Measurements from ENCODE around the gene C15orf62.

The C15orf62 gene

DNA sequence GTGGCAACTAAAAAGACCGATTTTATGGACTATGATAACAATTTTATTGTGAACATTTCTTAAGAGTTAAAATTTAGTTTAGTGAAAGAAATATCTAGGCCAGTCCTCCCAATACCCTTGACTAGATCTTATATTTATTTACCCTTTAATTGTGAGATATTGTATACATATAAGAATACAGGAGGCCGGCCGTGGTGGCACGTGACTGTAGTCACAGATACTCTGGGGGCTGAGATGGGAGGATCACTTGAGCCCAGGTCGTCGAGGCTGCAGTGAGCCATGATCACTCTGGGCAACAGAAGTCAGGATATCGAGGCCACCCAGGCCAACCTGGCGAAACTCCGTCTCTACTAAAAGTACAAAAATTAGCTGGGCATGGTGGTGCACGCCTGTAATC, 14.0 kb upstream of the C15orf62 start:
- no peak for TF ChIP-seq CTCF (IDR thresholded peaks at IDR 0.05; ENCODE audit: borderline replicate concordance, insufficient read depth, low read depth, low read length)
- H3K4me3 ChIP-seq (ENCODE audit: low read depth, low read length): no peak overlapping the region

- no peak overlapping the region for H3K4me3 ChIP-seq (ENCODE audit: low read depth, low read length)
- TF ChIP-seq CTCF (IDR thresholded peaks at IDR 0.05; ENCODE audit: borderline replicate concordance, insufficient read depth, low read depth, low read length): no peak
Observed at GRCh38 chr15:40756938-40757337, 12.8 kb upstream of the C15orf62 start.

DNA sequence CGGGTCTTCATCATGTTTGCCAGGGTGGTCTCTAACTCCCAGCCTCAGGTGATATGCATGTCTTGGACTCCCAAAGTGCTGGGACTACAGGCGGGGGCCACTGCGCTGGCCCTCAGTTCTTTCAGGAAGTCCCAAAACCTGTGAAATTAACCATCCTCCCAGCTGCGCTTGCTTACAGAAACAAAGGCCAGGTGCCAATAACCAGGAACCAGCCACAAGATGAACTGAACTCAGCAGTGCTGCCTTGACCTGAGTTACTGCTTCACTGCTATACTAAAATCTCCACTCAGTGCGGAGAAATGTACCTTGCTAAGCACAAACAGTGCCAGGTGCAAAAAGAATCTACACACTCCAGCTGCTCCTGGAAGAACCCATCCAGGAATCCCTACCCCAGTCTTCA, 9.8 kb upstream of the C15orf62 start:
- H3K4me3 ChIP-seq (ENCODE audit: low read depth, low read length): no peak overlapping the region
- no peak for TF ChIP-seq CTCF (IDR thresholded peaks at IDR 0.05; ENCODE audit: borderline replicate concordance, insufficient read depth, low read depth, low read length)

DNA sequence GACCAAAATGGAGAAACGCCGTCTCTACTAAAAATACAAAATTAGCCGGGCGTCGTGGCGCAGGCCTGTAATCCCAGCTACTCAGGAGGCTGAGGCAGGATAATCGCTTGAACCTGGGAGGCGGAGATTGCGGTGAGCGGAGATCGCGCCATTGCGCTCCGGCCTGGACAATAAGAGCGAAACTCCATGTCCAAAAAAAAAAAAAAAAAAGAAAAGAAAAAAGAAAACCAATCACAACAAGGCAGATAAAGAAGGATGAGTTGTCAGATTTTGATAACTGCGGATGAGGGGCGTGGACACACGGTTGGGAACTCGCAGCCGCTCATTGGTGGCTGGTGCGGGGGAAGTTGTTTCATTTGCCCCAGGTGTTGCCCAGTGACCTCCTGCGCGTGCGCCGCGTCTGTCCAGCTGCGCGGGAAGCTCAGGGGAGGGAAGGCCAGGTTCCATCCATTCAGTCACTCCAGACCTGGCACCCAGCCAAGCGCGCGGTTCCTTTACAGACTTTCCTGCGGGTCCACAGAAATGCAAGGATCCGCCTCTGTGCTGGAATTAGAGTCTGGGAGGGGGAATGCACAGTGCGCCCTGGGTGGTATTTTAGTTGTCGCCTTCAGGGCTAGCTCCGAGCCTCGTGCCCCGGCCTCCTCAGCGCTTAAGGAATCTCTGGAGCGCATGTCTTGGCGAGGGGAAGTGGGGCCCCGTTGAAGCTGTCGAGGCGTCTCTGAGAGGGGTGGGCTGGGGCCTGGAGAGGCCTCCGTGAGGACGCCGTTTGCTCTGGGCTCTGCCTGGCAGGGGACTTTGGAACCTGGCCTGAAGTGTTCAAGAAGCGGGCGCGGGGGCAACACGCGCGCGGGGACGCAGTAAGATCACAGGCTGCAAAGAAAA, 6.6 kb upstream of the C15orf62 start:
- TF ChIP-seq CTCF (IDR thresholded peaks at IDR 0.05; ENCODE audit: borderline replicate concordance, insufficient read depth, low read depth, low read length): no peak
- H3K4me3 ChIP-seq (ENCODE audit: low read depth, low read length): peak overlapping the region; percentile 91

DNA sequence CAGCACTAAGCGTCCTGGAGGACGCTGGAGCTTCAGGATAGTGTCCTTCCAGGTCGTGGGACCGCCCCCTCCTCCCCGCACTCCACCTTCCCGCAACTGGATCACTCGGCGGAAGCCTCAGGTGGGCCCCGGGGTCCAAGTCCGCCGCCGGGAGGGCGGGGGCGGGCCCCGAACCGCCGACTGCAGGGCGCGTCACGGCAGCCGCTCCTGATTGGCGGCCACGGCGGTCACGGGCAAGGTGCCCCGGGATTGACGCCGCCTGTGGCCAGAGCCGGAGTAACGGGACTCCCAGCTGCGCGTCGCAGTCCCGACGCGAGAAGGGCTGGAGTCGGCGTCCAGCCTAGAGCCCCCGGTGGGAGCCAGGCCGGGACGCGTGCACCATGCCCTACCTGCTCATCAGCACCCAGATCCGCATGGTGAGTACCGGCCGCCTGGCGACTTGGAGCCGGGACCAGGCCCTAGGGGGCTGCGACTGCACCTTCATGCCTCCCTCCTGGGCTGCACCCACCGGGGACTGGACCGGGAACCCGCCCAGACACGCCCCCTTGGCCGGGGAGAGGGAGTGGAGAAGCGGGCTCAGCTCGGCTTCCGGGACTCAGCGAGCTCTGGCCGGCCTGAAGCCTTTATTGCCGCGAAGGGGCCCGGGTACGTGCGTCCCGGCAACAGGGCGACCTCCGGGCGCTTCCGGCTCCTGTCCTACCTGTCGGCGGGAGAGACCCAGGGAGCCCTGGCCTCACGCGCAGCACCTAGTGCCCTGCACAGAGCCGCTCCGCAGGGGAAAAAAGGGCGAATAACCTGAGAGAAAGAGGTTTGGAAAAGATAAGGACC, 5.8 kb upstream of the C15orf62 start, which contains the start of gene GCHFR:
Gene GCHFR (plus strand): TSS at position 268 of the 828 bp plus-strand sequence. CDS start 113 bp downstream, at position 381.
- peak within 1 kb of the TSS; percentile 91 for H3K4me3 ChIP-seq (ENCODE audit: low read depth, low read length)

GRCh38 chr15:40764629-40765103, 5.1 kb upstream of the C15orf62 start:
- TF ChIP-seq CTCF (IDR thresholded peaks at IDR 0.05; ENCODE audit: borderline replicate concordance, insufficient read depth, low read depth, low read length): no peak
- H3K4me3 ChIP-seq (ENCODE audit: low read depth, low read length): peak overlapping the region; percentile 91

More for the DNA sequence above, 5.8 kb upstream of the C15orf62 start, which contains the start of gene GCHFR:
- TF ChIP-seq CTCF (IDR thresholded peaks at IDR 0.05; ENCODE audit: borderline replicate concordance, insufficient read depth, low read depth, low read length): peak; percentile 52

Measured in GM12875 (cell line).